ENCODE measurements around the gene ELF2.
A peak's percentile ranks its signal among the peaks of the same experiment; 100 is the strongest.

ELF2 gene

DNA sequence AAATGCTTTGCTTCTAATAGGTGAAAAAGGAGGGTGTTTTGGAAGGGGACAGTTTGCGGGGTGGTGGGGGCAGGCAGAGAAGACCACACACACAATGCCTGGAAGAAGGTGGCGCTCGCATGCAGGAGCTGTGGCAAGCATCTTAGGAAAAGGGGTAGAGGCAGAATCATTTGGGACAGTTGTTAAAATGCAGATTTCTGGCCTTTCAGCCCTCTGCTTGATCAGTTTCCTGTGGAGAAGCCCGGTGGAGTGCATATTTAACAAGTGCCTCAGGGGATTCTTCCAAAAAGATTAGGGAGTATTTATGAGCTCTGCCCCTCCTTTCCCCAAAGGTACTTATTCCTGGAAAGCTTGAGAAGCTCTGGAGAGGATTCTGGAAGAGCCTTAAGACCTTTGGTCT, 156.6 kb downstream of the ELF2 start:
- TF ChIP-seq CTCF (IDR thresholded peaks at IDR 0.05; ENCODE audit: insufficient read depth, low read length, poor library complexity, severe bottlenecking): no peak
- Histone ChIP-seq H3K4me3 (replicated peaks; ENCODE audit: low read depth, low read length) (no peak overlapping the region), H3K27me3 (replicated peaks; ENCODE audit: control insufficient read depth, insufficient read depth, low read length) (no peaks in the 10 kb centered on the region), H3K36me3 (ENCODE audit: control insufficient read depth, insufficient read depth, low read length) (no peaks in the 10 kb centered on the region)
- no peak for DNase-seq (ENCODE audit: extremely low read depth, insufficient read length)

DNA sequence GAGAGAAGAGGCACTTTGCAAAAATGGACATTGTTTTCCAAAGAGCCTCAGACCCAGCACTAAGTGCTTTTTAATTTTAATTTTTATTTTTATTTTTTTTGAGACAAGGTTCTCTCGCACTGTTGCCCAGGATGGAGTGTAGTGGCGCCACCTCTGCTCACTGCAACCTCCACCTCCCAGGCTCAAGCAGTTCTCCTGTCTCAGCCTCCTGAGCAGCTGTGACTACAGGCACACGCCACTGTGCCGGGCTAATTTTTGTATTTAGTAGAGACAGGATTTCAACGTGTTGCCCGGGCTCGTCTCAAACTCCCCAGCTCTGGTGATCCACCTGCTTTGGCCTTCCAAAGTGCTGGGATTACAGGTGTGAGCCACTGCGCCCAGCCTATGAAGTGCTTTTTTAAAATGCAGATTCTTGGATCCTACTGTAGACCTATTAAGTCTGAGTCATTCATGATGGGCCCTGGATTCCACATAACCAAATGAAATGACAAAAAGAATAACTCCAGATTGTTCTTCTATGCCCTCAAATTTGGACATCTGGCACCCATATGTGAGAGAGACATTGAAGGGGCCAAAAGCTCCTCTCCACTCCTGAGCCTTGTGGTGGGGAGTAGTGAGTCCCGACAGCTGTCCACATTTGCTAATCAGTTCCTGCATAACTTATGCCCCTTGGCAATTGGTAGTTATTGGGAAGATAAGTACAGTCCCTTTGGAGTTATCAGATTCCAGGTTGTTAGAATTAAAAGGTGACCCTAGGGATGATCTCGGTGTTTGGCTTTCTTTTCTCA, 157.9 kb downstream of the ELF2 start:
- no peak for TF ChIP-seq CTCF (IDR thresholded peaks at IDR 0.05; ENCODE audit: insufficient read depth, low read length, poor library complexity, severe bottlenecking)
- no peak for DNase-seq (ENCODE audit: extremely low read depth, insufficient read length)
- Histone ChIP-seq H3K36me3 (ENCODE audit: control insufficient read depth, insufficient read depth, low read length) (no peaks in the 10 kb centered on the region), H3K27me3 (replicated peaks; ENCODE audit: control insufficient read depth, insufficient read depth, low read length) (no peaks in the 10 kb centered on the region), H3K4me3 (replicated peaks; ENCODE audit: low read depth, low read length) (no peak overlapping the region)

- DNase-seq (ENCODE audit: extremely low read depth, insufficient read length): no peak
- no peak for TF ChIP-seq CTCF (IDR thresholded peaks at IDR 0.05; ENCODE audit: insufficient read depth, low read length, poor library complexity, severe bottlenecking)
- H3K4me3 ChIP-seq (replicated peaks; ENCODE audit: low read depth, low read length): no peak overlapping the region
- no peaks in the 10 kb centered on the region for H3K27me3 ChIP-seq (replicated peaks; ENCODE audit: control insufficient read depth, insufficient read depth, low read length)
- H3K36me3 ChIP-seq (ENCODE audit: control insufficient read depth, insufficient read depth, low read length): no peaks in the 10 kb centered on the region
Observed at GRCh38 chr4:139018501-139018900, 158.5 kb downstream of the ELF2 start.

- H3K27me3 ChIP-seq (replicated peaks; ENCODE audit: control insufficient read depth, insufficient read depth, low read length): no peaks in the 10 kb centered on the region
- H3K36me3 ChIP-seq (ENCODE audit: control insufficient read depth, insufficient read depth, low read length): no peaks in the 10 kb centered on the region
- no peak overlapping the region for H3K4me3 ChIP-seq (replicated peaks; ENCODE audit: low read depth, low read length)
- no peak for DNase-seq (ENCODE audit: extremely low read depth, insufficient read length)
- no peak for TF ChIP-seq CTCF (IDR thresholded peaks at IDR 0.05; ENCODE audit: insufficient read depth, low read length, poor library complexity, severe bottlenecking)
Observed at GRCh38 chr4:139017861-139018260, 159.2 kb downstream of the ELF2 start.

GRCh38 chr4:139015948-139016471, 161.0 kb downstream of the ELF2 start:
- peak; percentile 21 for TF ChIP-seq CTCF (IDR thresholded peaks at IDR 0.05; ENCODE audit: insufficient read depth, low read length, poor library complexity, severe bottlenecking)
- no peak for DNase-seq (ENCODE audit: extremely low read depth, insufficient read length)
- H3K27me3 ChIP-seq (replicated peaks; ENCODE audit: control insufficient read depth, insufficient read depth, low read length): no peaks in the 10 kb centered on the region
- peak overlapping the region; percentile 82 for H3K4me3 ChIP-seq (replicated peaks; ENCODE audit: low read depth, low read length)
- H3K36me3 ChIP-seq (ENCODE audit: control insufficient read depth, insufficient read depth, low read length): no peaks in the 10 kb centered on the region
